ENCODE results near the gene SH3RF3.

SH3RF3 gene

GRCh38 chr2:109407276-109408042 is 278.5 kb downstream of the SH3RF3 start:
- intact Hi-C loops (cut with DNase I) = no loop called here
- DNase-seq = no peak

DNA sequence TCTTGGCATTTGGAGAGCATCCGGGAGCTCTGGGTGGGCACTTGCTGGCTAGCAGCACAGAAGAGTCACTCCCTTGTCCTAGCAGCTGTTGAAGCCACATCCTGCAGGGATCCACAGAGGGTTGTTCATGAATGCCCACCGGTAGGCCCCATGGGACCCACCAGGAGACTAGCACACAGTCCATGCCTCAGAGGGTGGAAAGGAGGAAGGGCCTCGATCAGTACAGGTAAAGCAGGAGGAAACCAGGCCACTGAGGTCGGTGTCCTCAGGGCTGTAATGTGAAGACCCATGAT is 279.0 kb downstream of the SH3RF3 start:
- intact Hi-C loops (cut with DNase I) = no loop called here
- no peak for DNase-seq

DNA sequence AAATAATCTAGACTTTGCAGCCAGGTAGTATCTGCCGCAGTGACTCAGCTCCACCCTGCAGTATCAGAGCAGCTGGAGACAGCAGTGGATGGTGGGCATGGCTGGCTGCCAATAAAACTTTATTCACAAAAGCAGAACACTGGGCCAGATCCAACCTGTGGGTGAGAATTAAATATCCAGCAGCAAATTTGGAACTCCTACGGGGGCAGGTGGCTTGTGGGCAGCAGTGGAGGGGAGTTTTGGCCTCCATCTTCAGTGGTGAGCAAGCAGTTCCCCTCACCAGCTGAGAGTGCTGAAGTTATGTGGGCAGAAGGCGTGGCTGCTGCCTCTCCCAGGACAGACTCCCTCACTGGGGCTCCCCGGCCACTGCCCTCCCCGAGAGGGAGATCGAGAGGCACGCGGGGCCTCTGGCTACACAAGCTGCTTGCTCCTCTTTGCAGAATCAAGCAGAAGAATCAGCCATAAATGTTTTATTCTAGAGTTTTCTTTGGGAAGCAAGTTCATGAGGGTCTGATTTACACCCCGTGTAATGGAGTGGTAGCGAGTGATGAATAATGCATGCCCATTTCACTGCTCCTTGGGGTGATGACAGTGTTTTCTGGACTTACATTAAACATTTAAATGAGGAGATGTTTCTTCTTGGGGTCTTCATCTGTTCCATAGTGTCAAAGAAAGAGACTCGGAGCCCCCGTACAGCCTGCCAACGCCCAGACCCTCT is 280.5 kb downstream of the SH3RF3 start:
- DNase-seq = peak in 4 of 10 donors; percentile 22 to 80 (median 22)
- intact Hi-C loops (cut with DNase I) = no loop called here

DNA sequence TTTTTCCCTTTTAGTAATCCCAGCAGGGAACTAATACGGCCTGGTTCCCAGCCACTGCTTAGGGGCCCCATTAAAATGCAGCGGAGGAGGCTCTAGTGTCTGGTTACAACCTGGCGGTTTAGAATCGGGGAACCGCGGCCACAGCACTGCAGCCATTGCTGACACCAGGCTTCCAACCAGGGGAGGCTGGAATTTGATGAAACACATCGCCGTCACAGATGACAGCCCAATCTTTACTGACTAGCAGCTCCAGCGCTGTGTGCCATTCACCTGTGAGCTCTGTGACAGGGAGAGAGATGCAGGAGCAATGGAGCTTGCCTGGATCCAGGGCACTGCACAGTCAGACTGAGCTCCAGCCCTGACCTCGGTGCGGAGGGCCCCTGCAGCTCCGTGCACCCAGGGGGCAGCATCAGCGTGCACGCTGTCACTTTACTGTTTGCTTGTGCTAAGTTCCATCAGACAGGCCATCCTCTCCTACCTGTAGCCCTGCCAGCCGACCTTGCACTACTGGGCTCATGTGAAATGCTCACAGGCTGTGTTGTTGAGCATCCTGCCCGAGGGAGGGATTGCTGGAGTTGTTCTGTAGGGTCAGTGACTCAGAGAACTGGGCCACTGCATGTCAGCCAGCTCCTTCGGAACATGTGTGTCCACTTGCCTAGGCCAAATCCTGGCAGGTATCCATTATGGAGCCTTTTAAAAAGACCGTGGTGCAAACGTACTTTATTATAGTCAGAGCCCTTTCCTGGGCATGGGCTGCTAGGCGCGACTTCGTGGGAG is 281.2 kb downstream of the SH3RF3 start:
- DNase-seq = no peak
- intact Hi-C loops (cut with DNase I) = no loop called here

- intact Hi-C loops (cut with DNase I) = no loop called here
- no peak for DNase-seq
These were observed 282.8 kb downstream of the SH3RF3 start for GRCh38 chr2:109411640-109412325.

GRCh38 chr2:109415581-109416013 is 286.6 kb downstream of the SH3RF3 start:
- intact Hi-C loops (cut with DNase I) = no loop called here
- DNase-seq = no peak

- peak in 3 of 10 donors; percentile 31 to 41 (median 40) for DNase-seq
- intact Hi-C loops (cut with DNase I) = no loop called here
These were observed 288.8 kb downstream of the SH3RF3 start for GRCh38 chr2:109417701-109418335.

DNA sequence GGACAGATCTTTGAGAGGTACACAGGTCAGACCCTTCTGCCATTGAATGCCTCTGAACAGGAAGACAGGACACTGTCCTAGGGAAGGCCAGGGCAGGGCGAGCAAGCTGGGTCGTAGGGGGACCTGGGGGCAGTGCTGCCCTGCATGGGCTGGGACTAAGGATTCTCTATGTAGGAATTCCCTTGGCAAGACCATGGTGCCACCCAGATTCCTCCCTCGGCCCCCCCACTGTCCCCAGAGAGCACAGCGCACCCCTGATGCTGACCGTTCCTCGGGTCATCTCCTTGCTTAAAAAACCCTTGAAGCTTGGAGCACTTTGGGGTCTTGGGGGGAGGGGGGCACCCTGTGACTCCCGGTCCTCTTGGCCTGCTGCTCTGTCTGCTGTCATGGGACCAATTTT is 289.7 kb downstream of the SH3RF3 start:
- peak in 4 of 10 donors; percentile 7 to 42 (median 21) for DNase-seq
- intact Hi-C loops (cut with DNase I) = no loop called here

DNA sequence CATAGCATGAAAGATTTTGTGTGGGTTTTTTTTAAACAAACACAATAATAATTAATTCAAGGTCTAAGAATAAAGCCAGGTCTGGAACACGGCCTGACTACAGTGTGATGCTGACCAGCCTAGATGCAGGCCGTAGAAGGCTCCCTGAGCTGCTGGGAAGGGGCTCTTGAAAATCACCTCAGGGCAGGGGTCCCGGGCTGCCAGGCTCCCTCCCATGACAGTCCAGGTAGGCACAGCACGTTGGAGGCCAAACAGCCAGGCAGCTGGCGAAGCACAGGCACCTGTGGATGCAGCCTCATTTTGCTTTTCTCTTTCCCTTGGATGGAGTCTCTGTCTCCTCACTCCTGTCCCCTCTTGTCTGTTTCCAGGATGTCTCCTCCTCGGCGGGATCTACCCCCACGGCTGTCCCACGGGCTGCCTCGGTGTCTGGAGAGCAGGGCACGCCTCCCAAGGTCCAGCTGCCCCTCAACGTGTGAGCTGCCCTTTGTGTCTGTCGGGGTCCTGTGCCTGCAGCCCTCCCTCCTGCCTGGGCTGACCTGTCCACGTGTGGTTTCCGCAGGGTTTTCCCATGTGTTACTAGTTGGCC is 290.3 kb downstream of the SH3RF3 start:
- DNase-seq = peak in 5 of 10 donors; percentile 3 to 67 (median 39)
- intact Hi-C loops (cut with DNase I) = no loop called here

DNA sequence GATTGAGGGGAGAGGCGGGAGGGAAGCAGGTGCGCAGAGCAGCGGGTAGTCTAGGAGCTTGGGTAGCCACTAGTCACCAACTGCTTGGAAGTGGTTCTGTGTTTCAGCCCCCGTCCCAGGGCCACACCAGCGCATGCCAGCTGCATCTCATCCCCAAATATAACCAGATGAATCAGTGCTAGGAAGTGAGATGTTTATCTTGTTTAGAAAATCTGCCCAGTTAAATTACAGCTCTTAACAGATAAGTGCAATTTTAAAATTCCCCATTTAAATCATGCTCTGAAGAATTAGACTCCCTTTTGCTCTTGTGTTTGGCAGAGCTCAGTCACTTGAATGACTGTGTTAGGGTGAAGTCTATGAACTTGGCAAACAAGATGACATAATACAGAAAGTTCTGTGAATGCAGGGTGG is 291.0 kb downstream of the SH3RF3 start:
- intact Hi-C loops (cut with DNase I) = no loop called here
- peak in 8 of 10 donors; percentile 34 to 89 (median 60) for DNase-seq

DNA sequence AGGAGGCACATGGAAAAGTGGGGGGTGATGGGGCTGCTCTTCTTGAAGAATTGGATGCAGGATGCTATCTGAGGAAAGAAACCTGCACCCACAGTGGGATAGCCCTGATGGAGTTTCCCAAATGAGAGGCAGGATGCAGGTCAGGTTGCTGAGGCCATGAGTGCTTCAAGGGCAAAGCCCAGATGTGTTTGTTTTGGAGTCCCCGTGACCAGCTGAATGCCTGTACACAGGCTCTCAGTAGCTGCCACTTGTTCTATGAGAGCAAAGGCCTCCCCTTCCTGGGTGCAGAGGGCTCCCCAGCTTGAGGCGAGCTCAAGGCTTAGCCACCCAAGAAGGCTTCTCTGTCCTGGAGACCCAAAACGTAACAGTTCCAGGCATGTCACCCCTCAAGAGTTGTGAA is 292.1 kb downstream of the SH3RF3 start:
- intact Hi-C loops (cut with DNase I) = no loop called here
- DNase-seq = peak in 2 of 10 donors; percentile 0 to 22

DNA sequence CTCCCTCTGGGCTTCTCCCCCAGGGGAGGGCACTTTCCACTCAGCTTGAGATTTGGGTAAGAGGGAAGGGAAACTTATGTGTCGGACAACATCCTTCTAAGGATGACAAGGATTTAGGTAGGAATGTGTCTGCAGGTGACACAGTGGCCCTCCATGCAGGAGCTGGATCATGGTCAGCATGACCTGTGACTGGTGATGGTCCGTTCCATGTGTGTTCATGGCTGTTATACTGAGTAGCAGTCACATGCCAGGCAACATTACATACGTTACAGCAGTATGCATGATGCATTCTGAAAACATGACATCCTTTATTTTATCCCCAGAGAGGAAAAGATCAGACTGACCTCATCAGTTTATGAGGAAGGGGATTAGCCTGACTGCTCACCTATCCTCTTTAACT is 292.6 kb downstream of the SH3RF3 start:
- intact Hi-C loops (cut with DNase I) = no loop called here
- peak in 2 of 10 donors; percentile 4 to 61 for DNase-seq

GRCh38 chr2:109422071-109422757 is 293.2 kb downstream of the SH3RF3 start:
- intact Hi-C loops (cut with DNase I) = no loop called here
- DNase-seq = peak in 4 of 10 donors; percentile 3 to 39 (median 18)

DNA sequence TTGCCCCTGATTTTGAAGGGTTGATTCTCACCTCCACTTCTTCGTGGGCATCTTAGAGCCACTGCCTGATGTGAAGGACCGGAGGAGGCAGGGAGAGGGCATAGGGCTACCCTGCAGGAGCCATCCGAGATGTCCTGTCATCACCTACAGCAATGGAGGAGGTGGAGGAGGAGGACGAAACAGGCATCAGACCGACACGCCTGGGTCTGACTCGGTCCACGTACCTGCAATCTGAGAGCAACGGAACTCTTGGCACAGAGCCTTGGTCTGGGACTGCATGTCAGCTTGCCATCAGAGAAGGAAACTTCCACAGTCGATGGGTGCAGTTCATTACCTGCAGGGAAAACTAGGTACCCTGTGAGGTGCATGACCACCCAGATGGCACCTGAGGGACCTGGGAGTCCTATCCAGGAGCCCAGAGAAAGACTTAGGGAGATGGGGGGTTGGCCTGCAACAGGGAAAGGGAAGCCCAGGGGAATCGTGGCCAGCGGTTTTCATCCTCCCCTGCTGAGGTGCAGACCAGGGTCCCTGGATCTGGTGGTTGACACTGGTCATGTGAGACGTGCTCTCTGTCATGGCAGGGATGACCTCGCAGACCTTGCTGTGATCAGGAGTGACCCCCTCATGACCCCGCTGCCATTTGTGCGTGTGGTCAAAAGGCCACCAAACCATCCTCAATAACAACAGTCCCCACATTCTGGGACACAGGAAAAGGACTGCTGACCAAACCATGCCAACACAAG is 293.9 kb downstream of the SH3RF3 start:
- peak in 3 of 10 donors; percentile 13 to 70 (median 61) for DNase-seq

GRCh38 chr2:109423556-109424359 is 294.8 kb downstream of the SH3RF3 start:
- DNase-seq = peak in 2 of 10 donors; percentile 28 to 67
- intact Hi-C loops (cut with DNase I) = no loop called here

More for the DNA sequence above, 293.9 kb downstream of the SH3RF3 start:
- intact Hi-C loops (cut with DNase I) = no loop called here

GRCh38 chr2:109425411-109425810 is 296.4 kb downstream of the SH3RF3 start:
- intact Hi-C loops (cut with DNase I) = no loop called here
- DNase-seq = no peak

DNA sequence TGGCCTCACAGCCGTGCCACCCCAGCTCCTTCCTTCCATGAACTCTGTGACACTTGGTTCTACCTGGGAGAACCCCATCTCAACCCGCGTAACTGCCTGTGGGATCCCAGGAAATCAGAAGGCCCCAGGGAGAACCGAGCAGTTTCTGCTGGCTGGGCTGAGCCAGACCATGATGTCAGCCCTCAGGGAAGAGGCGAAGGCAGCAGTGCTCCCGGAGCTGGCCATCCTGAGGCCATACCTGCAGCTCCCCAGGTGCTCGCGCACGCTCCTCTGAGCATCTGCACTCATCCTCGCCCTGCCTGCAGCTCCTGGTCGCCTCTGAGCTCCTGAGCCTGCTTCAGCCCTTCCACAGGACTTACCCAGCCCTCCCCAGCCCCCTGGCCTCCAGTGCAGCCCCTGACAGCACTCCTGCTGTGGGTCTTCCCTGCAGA is 298.7 kb downstream of the SH3RF3 start:
- peak in 1 of 10 donors; percentile 55 for DNase-seq
- intact Hi-C loops (cut with DNase I) = no loop called here
